ENCODE measurements around the gene TTC21A.

DNA sequence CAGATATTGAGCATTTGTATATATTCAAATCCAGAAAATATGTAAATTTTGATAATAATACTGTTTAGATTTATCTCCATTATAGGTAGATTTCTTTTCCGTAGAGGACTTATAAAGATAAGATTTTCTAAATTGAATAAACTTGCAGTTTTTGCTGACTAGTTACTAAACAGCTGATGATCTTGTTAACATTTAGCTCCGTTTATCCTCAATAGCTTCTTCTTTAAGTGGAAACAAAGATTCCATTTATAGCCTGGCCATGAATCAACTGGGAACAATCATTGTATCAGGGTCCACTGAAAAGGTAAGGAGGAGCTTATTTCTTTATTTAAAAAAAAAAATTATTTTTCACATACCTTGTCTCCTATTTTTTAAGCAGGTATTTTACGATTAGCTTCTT lies 38.9 kb upstream of the TTC21A start:
- TF ChIP-seq, protein P1, sequence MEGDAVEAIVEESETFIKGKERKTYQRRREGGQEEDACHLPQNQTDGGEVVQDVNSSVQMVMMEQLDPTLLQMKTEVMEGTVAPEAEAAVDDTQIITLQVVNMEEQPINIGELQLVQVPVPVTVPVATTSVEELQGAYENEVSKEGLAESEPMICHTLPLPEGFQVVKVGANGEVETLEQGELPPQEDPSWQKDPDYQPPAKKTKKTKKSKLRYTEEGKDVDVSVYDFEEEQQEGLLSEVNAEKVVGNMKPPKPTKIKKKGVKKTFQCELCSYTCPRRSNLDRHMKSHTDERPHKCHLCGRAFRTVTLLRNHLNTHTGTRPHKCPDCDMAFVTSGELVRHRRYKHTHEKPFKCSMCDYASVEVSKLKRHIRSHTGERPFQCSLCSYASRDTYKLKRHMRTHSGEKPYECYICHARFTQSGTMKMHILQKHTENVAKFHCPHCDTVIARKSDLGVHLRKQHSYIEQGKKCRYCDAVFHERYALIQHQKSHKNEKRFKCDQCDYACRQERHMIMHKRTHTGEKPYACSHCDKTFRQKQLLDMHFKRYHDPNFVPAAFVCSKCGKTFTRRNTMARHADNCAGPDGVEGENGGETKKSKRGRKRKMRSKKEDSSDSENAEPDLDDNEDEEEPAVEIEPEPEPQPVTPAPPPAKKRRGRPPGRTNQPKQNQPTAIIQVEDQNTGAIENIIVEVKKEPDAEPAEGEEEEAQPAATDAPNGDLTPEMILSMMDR (IDR thresholded peaks at IDR 0.05), result no peak
- TF ChIP-seq POLR2AphosphoS5 (IDR thresholded peaks at IDR 0.05; ENCODE audit: low read depth, low read length) (no peak), SIN3A (IDR thresholded peaks at IDR 0.05; ENCODE audit: borderline replicate concordance, insufficient read depth, low read depth, low read length) (no peak), TCF7L2 (IDR thresholded peaks at IDR 0.05; ENCODE audit: low read depth, low read length) (no peak)
- TF ChIP-seq, protein P2, sequence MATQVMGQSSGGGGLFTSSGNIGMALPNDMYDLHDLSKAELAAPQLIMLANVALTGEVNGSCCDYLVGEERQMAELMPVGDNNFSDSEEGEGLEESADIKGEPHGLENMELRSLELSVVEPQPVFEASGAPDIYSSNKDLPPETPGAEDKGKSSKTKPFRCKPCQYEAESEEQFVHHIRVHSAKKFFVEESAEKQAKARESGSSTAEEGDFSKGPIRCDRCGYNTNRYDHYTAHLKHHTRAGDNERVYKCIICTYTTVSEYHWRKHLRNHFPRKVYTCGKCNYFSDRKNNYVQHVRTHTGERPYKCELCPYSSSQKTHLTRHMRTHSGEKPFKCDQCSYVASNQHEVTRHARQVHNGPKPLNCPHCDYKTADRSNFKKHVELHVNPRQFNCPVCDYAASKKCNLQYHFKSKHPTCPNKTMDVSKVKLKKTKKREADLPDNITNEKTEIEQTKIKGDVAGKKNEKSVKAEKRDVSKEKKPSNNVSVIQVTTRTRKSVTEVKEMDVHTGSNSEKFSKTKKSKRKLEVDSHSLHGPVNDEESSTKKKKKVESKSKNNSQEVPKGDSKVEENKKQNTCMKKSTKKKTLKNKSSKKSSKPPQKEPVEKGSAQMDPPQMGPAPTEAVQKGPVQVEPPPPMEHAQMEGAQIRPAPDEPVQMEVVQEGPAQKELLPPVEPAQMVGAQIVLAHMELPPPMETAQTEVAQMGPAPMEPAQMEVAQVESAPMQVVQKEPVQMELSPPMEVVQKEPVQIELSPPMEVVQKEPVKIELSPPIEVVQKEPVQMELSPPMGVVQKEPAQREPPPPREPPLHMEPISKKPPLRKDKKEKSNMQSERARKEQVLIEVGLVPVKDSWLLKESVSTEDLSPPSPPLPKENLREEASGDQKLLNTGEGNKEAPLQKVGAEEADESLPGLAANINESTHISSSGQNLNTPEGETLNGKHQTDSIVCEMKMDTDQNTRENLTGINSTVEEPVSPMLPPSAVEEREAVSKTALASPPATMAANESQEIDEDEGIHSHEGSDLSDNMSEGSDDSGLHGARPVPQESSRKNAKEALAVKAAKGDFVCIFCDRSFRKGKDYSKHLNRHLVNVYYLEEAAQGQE (IDR thresholded peaks at IDR 0.05; ENCODE audit: insufficient read depth in 1 of 2, low read depth in 2 of 2, low read length in 1 of 2), result no peak

Data from Panc1 (cell line).